Subcutaneous abdominal adipose tissue (tissue), 5 donors: ENCODE data around the gene MEIKIN.

ENCODE experiments used
- H3K27ac ChIP-seq: one replicate; pipeline ENCODE4 v1.7.0; 2013; ENCODE audit warnings: low read depth, mild to moderate bottlenecking, inconsistent platforms, low read length, moderate library complexity
- H3K27me3 ChIP-seq, 5 donors: one replicate each; pipeline ENCODE4 v1.7.0; 2013; ENCODE audit warnings: low read length in 5 of 5, inconsistent platforms in 1 of 5; ENCODE audit not compliant: control insufficient read depth in 5 of 5, insufficient read depth in 4 of 5
- H3K36me3 ChIP-seq, 5 donors: one replicate each; pipeline ENCODE4 v1.7.0; 2013; ENCODE audit warnings: low read length in 5 of 5; ENCODE audit not compliant: control insufficient read depth in 5 of 5, insufficient read depth in 5 of 5
- H3K4me1 ChIP-seq, 5 donors: one replicate each; pipeline ENCODE4 v1.7.0; 2013; ENCODE audit warnings: low read length in 5 of 5, mild to moderate bottlenecking in 3 of 5, moderate library complexity in 1 of 5; ENCODE audit not compliant: control insufficient read depth in 5 of 5, insufficient read depth in 5 of 5
- H3K4me3 ChIP-seq, 5 donors: one replicate each; pipeline ENCODE4 v1.7.0; 2013; ENCODE audit warnings: low read length in 5 of 5, low read depth in 1 of 5
- H3K9ac ChIP-seq, 5 donors: one replicate each; pipeline ENCODE4 v1.7.0; 2013; ENCODE audit warnings: low read length in 5 of 5, mild to moderate bottlenecking in 4 of 5, moderate library complexity in 3 of 5
- H3K9me3 ChIP-seq, 5 donors: one replicate each; pipeline ENCODE4 v1.7.0; 2013; ENCODE audit warnings: low read length in 5 of 5; ENCODE audit not compliant: control insufficient read depth in 5 of 5
- donor health status: healthy.
- donor health status: healthy.
- donor health status: healthy.
- donor health status: healthy.
- donor health status: healthy.

The MEIKIN gene

DNA sequence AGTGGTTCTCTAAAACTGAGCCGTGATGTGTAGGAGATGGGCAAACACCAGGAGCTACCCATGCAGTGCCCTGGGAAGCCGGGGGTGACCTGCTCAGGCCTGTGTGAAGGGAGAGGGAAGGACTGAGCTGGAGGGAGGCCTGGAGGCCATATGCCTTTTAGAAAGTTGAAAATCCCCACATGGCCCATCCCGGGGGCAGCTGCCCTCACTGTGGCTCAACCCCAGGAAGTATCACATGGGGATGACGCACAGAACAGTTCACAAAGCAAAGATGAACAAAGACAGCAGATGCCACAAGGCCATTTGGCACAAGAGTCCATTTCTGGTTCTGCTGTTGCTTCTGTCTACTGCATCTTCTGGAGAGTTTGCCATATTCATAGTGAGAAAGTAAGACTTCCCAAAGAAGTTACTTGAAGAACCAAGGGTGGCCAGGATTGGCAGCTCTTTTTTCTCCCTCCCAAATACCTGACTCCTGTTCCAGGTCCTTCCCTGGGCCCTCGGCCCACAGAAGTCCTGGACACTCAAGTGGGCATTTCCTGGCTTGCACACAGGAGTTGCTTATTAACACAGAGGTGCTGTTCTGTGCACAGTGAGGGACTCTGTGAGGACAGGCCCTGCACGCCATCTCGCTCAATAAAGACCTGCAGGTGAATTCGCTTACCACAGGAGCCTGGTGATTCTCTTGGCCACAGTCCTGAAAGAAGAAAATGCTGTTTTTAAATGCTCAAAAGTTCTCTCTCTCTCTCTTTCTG, 40.9 kb upstream of the MEIKIN start:
- Histone ChIP-seq H3K9ac (no peak overlapping the region), H3K4me3 (no peak overlapping the region), H3K27ac (no peak overlapping the region), H3K9me3 (no peaks in the 10 kb centered on the region), H3K4me1 (peaks cover 0 to 7% (median 5%) of the 10 kb centered on the region in 5 donors), H3K27me3 (peaks cover 0 to 3% (median 0%) of the 10 kb centered on the region in 5 donors), H3K36me3 (no peaks in the 10 kb centered on the region)

- Histone ChIP-seq H3K36me3 (no peaks in the 10 kb centered on the region), H3K4me3 (no peak overlapping the region), H3K27me3 (no peaks in the 10 kb centered on the region), H3K4me1 (peaks cover 0 to 7% (median 5%) of the 10 kb centered on the region in 5 donors), H3K9ac (no peak overlapping the region), H3K27ac (no peak overlapping the region), H3K9me3 (no peaks in the 10 kb centered on the region)
Observed at GRCh38 chr5:131984956-131985665, 39.6 kb upstream of the MEIKIN start.

DNA sequence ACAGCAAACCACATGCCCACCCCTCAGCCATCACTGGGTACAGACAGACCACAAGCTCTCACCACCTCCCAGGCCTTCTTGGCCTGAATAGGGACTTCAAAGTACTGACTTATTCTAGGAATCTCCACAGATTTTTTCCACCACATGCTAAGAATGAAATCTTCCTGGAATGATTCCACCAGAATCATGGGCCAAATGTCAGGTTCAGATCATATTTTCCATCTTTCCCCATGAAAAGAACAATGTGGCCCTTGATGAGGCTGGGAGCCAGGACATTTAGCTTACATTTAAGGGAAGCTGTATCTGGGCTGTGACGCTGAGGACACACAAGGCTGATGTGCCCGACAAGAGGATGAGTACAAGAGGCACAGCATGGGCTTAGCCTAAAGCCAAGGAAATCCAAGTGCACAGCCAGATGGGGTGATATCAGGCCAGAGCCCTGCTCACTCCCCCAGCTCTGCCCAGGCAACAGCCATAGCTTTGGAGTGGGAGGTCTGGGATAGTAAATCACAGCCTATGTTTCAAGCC, 37.8 kb upstream of the MEIKIN start:
- Histone ChIP-seq H3K9ac (no peak overlapping the region), H3K27ac (no peak overlapping the region)

GRCh38 chr5:131981516-131981915, 36.1 kb upstream of the MEIKIN start:
- Histone ChIP-seq H3K36me3 (no peaks in the 10 kb centered on the region), H3K27ac (no peak overlapping the region), H3K4me3 (no peak overlapping the region), H3K9me3 (no peaks in the 10 kb centered on the region), H3K9ac (no peak overlapping the region), H3K27me3 (no peaks in the 10 kb centered on the region), H3K4me1 (peaks cover 0 to 7% (median 5%) of the 10 kb centered on the region in 5 donors)

More for the DNA sequence above, 37.8 kb upstream of the MEIKIN start:
- Histone ChIP-seq H3K4me3 (no peak overlapping the region), H3K4me1 (peaks cover 0 to 7% (median 5%) of the 10 kb centered on the region in 5 donors), H3K27me3 (no peaks in the 10 kb centered on the region), H3K36me3 (no peaks in the 10 kb centered on the region), H3K9me3 (no peaks in the 10 kb centered on the region)

GRCh38 chr5:131980696-131981095, 35.2 kb upstream of the MEIKIN start:
- no peaks in the 10 kb centered on the region for H3K27me3 ChIP-seq
- H3K9ac ChIP-seq: no peak overlapping the region
- no peaks in the 10 kb centered on the region for H3K9me3 ChIP-seq
- no peaks in the 10 kb centered on the region for H3K36me3 ChIP-seq
- peaks cover 0 to 7% (median 5%) of the 10 kb centered on the region in 5 donors for H3K4me1 ChIP-seq
- H3K27ac ChIP-seq: no peak overlapping the region
- H3K4me3 ChIP-seq: no peak overlapping the region

GRCh38 chr5:131979816-131980215, 34.4 kb upstream of the MEIKIN start:
- Histone ChIP-seq H3K27ac (no peak overlapping the region), H3K4me1 (peaks cover 0 to 4% (median 3%) of the 10 kb centered on the region in 5 donors)

GRCh38 chr5:131977212-131977604, 31.7 kb upstream of the MEIKIN start:
- no peak overlapping the region for H3K9ac ChIP-seq
- H3K27ac ChIP-seq: no peak overlapping the region
- H3K9me3 ChIP-seq: no peaks in the 10 kb centered on the region
- H3K4me3 ChIP-seq: no peak overlapping the region
- peaks cover 0 to 2% (median 0%) of the 10 kb centered on the region in 5 donors for H3K27me3 ChIP-seq
- H3K36me3 ChIP-seq: no peaks in the 10 kb centered on the region
- H3K4me1 ChIP-seq: no peaks in the 10 kb centered on the region

More at GRCh38 chr5:131979816-131980215, 34.4 kb upstream of the MEIKIN start:
- H3K36me3 ChIP-seq: no peaks in the 10 kb centered on the region
- H3K9me3 ChIP-seq: no peaks in the 10 kb centered on the region
- H3K27me3 ChIP-seq: no peaks in the 10 kb centered on the region
- H3K9ac ChIP-seq: no peak overlapping the region
- no peak overlapping the region for H3K4me3 ChIP-seq

- Histone ChIP-seq H3K36me3 (no peaks in the 10 kb centered on the region), H3K4me3 (no peak overlapping the region), H3K27ac (no peak overlapping the region), H3K27me3 (peaks cover 0 to 2% (median 0%) of the 10 kb centered on the region in 5 donors), H3K4me1 (no peaks in the 10 kb centered on the region), H3K9me3 (no peaks in the 10 kb centered on the region), H3K9ac (no peak overlapping the region)
Observed at GRCh38 chr5:131976414-131977211, 31.1 kb upstream of the MEIKIN start.

DNA sequence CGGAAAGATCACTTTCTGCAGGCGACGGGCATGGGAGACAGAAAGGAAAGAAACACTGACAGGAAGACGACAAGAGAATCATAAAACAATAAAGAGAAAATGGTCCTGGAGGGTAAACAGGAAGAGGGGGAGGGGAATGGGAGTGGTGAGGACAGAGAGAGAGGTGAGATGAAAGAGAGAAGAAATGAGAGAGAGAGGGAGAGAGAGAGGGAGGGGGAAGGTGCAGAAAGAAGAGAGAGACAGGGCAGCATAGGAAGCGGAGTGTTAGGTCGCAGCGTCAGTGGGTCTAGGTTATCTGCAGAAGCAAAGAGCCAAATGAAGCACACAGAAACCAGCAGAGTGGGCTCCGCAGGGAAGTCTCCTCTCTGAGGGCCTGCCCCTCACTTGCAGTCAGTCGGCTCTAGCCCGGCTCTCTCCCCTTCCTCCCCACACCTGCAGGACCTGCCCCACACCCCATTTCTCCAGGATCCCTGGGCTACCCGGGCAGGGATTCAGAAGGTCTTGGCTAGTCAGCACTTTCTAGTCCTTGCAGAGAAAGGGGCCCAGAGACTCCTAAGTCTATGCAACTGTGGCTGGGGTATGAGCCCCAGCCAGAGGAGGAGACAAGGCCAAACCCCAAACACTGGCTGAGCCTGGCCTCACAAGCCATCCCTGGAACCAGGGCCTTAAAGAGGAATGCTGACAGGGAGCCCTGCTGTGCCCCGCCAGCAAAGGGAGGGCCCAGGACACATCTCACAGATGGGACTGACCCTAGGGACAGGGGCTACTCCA, 29.7 kb upstream of the MEIKIN start:
- no peak overlapping the region for H3K9ac ChIP-seq

More for the DNA sequence above, 29.7 kb upstream of the MEIKIN start:
- no peaks in the 10 kb centered on the region for H3K36me3 ChIP-seq
- H3K4me1 ChIP-seq: no peaks in the 10 kb centered on the region
- no peak overlapping the region for H3K4me3 ChIP-seq
- peaks cover 0 to 2% (median 0%) of the 10 kb centered on the region in 5 donors for H3K27me3 ChIP-seq
- H3K27ac ChIP-seq: no peak overlapping the region
- H3K9me3 ChIP-seq: no peaks in the 10 kb centered on the region
